Endodermal cell (in vitro differentiated cells): ENCODE measurements around the gene TACC2. TPM values are rescaled to one million over a fixed set of nuclear protein-coding genes. Genes with fewer than 3 reads are reported as not detected.

Experiments used
- DNase-seq: peaks from one replicate; pipeline ENCODE4 v3.0.0-alpha.2; 2017
- H3K27ac ChIP-seq: 2 replicates; pipeline ENCODE4 v1.5.1; 2013; ENCODE audit warnings: mild to moderate bottlenecking, low read depth, low read length, moderate library complexity
- H3K27me3 ChIP-seq: 2 replicates; pipeline ENCODE4 v1.6.1; 2013; ENCODE audit warnings: mild to moderate bottlenecking, low read length, moderate library complexity; ENCODE audit not compliant: insufficient read depth, control insufficient read depth, poor library complexity, severe bottlenecking
- H3K36me3 ChIP-seq: 2 replicates; pipeline ENCODE4 v1.7.0; 2013; ENCODE audit warnings: mild to moderate bottlenecking, low read length, moderate library complexity; ENCODE audit not compliant: control insufficient read depth, insufficient read depth
- H3K4me1 ChIP-seq: one replicate; pipeline ENCODE4 v1.7.0; 2013; ENCODE audit warnings: low read length; ENCODE audit not compliant: control insufficient read depth, insufficient read depth
- H3K4me3 ChIP-seq: 2 replicates; pipeline ENCODE4 v1.5.1; 2013; ENCODE audit warnings: mild to moderate bottlenecking, low read length, moderate library complexity
- H3K9ac ChIP-seq: 2 replicates; pipeline ENCODE4 v1.6.1; 2013; ENCODE audit warnings: mild to moderate bottlenecking, low read length, moderate library complexity; ENCODE audit not compliant: poor library complexity, severe bottlenecking; ENCODE audit errors: extremely low read depth
- H3K9me3 ChIP-seq: 2 replicates; pipeline ENCODE4 v1.6.1; 2013; ENCODE audit warnings: mild to moderate bottlenecking, low read length, moderate library complexity; ENCODE audit not compliant: control insufficient read depth
- H3K27ac Mint-ChIP-seq: 2 replicates; pipeline ENCODE4 v1.8.0; 2020; ENCODE audit warnings: mixed read lengths
- H3K27me3 Mint-ChIP-seq: 2 replicates; pipeline ENCODE4 v1.8.0; 2021; ENCODE audit warnings: mild to moderate bottlenecking, mixed read lengths; ENCODE audit not compliant: insufficient read depth
- H3K36me3 Mint-ChIP-seq: 2 replicates; pipeline ENCODE4 v1.8.0; 2020; ENCODE audit warnings: low read depth, mixed read lengths
- H3K4me1 Mint-ChIP-seq: 2 replicates; pipeline ENCODE4 v1.8.0; 2020; ENCODE audit warnings: mixed read lengths
- H3K4me3 Mint-ChIP-seq: 2 replicates; pipeline ENCODE4 v1.8.0; 2020; ENCODE audit warnings: mild to moderate bottlenecking, moderate library complexity, mixed read lengths
- H3K9me3 Mint-ChIP-seq: 2 replicates; pipeline ENCODE4 v1.8.0; 2020; ENCODE audit warnings: mild to moderate bottlenecking, mixed read lengths
- WGBS, 2 experiments: methylation state at CpG; one replicate each; pipeline versions ENCODE4 v1.1.5 to v1.1.7; 2013; ENCODE audit warnings: missing lambda C conversion rate in 2 of 2, mixed read lengths in 1 of 2; ENCODE audit not compliant: insufficient coverage in 1 of 2, insufficient read length in 1 of 2; 5-methylcytosine and 5-hydroxymethylcytosine counted together
- total RNA-seq, 2 donors: library from RNA; stranded (reverse); fragmentation: NEBNext Ultra II Directional in 1 of 2; extraction: Animal tissue kit (Norgen Biotek cat#: 25700) in 1 of 2; gene quantifications; 2 replicates in 1 of 2; 3 replicates in 1 of 2; pipeline ENCODE4 v1.2.1, GENCODE V29; 2021
- TF ChIP-seq, protein P1 (sequence below): fragments of 200-600 bp; sonication (generic); conservative IDR thresholded peaks from 2 replicates; pipeline ENCODE4 v1.5.0; 2021; ENCODE audit warnings: antibody characterized with exemption, mild to moderate bottlenecking

Gene TACC2
- total RNA-seq, 2 donors from 2014 or later, result 24.5 to 34.1 TPM

DNA sequence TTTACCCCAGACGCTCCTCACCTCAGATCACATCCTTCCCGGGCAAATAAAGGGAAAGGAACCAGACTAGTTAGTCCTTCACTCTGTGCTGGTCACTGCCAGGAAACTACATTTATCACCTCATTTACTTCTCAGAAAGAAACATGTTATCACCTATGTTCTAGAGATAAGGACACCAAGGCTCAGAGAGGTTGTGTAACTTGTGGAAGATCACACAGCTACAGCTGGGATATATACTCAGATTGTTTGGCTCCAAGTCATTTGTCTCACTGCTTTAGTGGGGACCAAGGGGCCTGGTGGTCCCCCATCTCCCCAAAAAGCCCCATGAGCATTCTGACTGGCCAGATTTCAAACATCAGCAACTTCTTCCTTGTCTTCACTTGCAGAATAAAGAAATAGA lies 264.6 kb downstream of the TACC2 start:
- peaks cover 4% of the 10 kb centered on the region for H3K4me1 Mint-ChIP-seq
- TF ChIP-seq, protein P1, sequence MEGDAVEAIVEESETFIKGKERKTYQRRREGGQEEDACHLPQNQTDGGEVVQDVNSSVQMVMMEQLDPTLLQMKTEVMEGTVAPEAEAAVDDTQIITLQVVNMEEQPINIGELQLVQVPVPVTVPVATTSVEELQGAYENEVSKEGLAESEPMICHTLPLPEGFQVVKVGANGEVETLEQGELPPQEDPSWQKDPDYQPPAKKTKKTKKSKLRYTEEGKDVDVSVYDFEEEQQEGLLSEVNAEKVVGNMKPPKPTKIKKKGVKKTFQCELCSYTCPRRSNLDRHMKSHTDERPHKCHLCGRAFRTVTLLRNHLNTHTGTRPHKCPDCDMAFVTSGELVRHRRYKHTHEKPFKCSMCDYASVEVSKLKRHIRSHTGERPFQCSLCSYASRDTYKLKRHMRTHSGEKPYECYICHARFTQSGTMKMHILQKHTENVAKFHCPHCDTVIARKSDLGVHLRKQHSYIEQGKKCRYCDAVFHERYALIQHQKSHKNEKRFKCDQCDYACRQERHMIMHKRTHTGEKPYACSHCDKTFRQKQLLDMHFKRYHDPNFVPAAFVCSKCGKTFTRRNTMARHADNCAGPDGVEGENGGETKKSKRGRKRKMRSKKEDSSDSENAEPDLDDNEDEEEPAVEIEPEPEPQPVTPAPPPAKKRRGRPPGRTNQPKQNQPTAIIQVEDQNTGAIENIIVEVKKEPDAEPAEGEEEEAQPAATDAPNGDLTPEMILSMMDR, result no peak
- Histone ChIP-seq H3K4me3 (no peak overlapping the region), H3K4me1 (no peaks in the 10 kb centered on the region), H3K27ac (no peak overlapping the region), H3K9me3 (no peaks in the 10 kb centered on the region), H3K27me3 (no peaks in the 10 kb centered on the region), H3K36me3 (peaks cover 9% of the 10 kb centered on the region), H3K9ac (no peak overlapping the region)
- H3K27ac Mint-ChIP-seq, result no peak overlapping the region
- H3K9me3 Mint-ChIP-seq, result no peaks in the 10 kb centered on the region
- peak; percentile 41 for DNase-seq
- WGBS, 2 experiments, result 89 to 94% methylated on average over 2 of the region's 2 CpGs
- no peaks in the 10 kb centered on the region for H3K27me3 Mint-ChIP-seq
- H3K4me3 Mint-ChIP-seq, result no peak overlapping the region
- peaks cover 45% of the 10 kb centered on the region for H3K36me3 Mint-ChIP-seq

DNA sequence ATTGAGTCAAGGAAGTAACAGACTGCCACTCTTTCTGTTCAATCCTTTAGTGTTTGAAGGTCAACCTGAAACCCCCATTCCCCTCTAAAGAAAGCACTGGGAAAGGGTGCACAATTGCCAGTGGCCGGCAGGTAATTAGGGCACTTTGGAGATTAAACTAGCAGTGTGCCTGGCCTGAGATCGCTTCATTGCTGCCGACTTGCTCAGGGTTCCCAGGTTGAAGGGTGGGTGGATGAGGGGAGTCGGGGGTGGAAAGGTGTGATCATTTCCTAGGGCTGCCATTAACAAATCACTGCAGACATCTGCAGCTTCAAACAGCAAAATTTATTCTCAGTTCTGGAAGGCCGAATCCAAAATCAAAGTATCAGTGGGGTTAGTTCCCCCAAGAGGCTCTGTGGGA lies 265.9 kb downstream of the TACC2 start:
- Histone ChIP-seq H3K9ac (no peak overlapping the region), H3K4me1 (no peaks in the 10 kb centered on the region), H3K27ac (no peak overlapping the region), H3K36me3 (peaks cover 5% of the 10 kb centered on the region), H3K9me3 (no peaks in the 10 kb centered on the region), H3K4me3 (no peak overlapping the region), H3K27me3 (no peaks in the 10 kb centered on the region)
- Mint-ChIP-seq H3K4me1 (peaks cover 4% of the 10 kb centered on the region), H3K4me3 (no peak overlapping the region), H3K27me3 (no peaks in the 10 kb centered on the region), H3K36me3 (peaks cover 38% of the 10 kb centered on the region), H3K9me3 (no peaks in the 10 kb centered on the region), H3K27ac (peak overlapping the region; percentile 40)
- WGBS, 2 experiments, result 92 to 93% methylated on average over 3 to 5 of the region's 5 CpGs
- TF ChIP-seq, protein P1, result no peak
- peak; percentile 29 for DNase-seq

DNA sequence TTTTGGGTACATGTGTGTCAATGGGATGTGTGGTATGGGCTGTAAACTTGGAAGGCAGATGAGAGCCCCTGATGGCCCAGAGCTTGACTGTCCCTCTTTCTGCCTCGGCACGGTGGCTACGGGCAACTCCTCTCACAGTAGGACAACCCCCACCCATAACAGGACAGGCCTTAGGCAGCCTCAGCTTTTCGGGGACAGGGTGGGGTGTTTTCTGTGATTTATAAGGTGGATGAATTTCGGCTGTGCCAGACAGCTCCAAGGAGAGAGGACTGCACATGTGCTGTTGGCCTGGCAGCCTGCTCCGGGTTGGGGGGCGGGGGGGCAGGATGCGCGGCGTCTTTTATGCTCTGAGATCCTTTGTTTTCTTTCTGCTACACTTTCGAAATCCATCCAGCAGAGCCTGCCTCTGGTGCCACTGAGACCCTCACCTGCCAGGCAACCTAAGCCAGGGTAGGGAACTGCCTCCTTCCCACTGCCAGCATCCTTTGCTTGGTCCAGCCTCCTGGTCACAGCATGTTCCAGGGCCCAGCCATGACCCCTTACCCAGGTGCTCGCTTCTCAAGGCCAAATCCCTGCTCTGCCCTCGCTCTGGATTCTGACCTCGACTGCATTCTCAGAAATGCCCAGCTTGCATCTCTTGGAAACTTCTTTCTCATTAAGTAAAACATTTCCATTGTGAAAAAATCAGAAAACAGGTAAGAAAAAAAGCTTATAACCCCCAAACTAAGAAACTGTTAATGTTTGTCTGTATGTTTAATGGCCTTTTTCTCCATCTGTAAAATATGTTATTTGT lies 266.7 kb downstream of the TACC2 start:
- H3K4me1 Mint-ChIP-seq, result peaks cover 4% of the 10 kb centered on the region
- TF ChIP-seq, protein P1, result no peak
- H3K4me3 Mint-ChIP-seq, result no peak overlapping the region
- 92 to 94% methylated on average over 4 to 12 of the region's 14 CpGs for WGBS, 2 experiments
- peak overlapping the region; percentile 40 for H3K27ac Mint-ChIP-seq
- H3K4me1 ChIP-seq, result no peaks in the 10 kb centered on the region
- H3K4me3 ChIP-seq, result no peak overlapping the region
- H3K36me3 ChIP-seq, result peaks cover 5% of the 10 kb centered on the region
- peak; percentile 38 for DNase-seq
- H3K27me3 ChIP-seq, result no peaks in the 10 kb centered on the region
- no peak overlapping the region for H3K27ac ChIP-seq
- H3K27me3 Mint-ChIP-seq, result no peaks in the 10 kb centered on the region
- no peak overlapping the region for H3K9ac ChIP-seq
- H3K9me3 ChIP-seq, result no peaks in the 10 kb centered on the region
- H3K9me3 Mint-ChIP-seq, result no peaks in the 10 kb centered on the region
- H3K36me3 Mint-ChIP-seq, result peaks cover 40% of the 10 kb centered on the region
